HepG2 (cell line): ENCODE measurements around the gene SPHK2. TPM values are rescaled to one million over a fixed set of nuclear protein-coding genes. Genes with fewer than 3 reads are reported as not detected.

Source experiments
- ATAC-seq: fragments of 200-7000 bp; cut with Tn5 transposase; 3 replicates; pipeline ENCODE4 v1.9.1; 2020; ENCODE audit warnings: mild to moderate bottlenecking, moderate library complexity
- BruUV-seq: library from RNA; stranded (reverse); fragments of 400-500 nt; replicated peaks from 2 replicates; lab custom pipeline; 2021; lab: Mats Ljungman, UMichigan
- CTCF ChIA-PET: fragments of 300-600 bp; formaldehyde crosslinking; extraction: SDS; loops from one replicate; lab custom pipeline; 2021; ENCODE audit warnings: low total read pairs, inconsistent platforms, low intra/inter-chr PET ratio; lab: Yijun Ruan, JAX
- POLR2A ChIA-PET: fragments of 350-600 bp; sonication (Branson Sonifier 250); formaldehyde crosslinking; loops from one replicate; lab custom pipeline; 2020; ENCODE audit warnings: antibody characterized with exemption, inconsistent platforms; lab: Yijun Ruan, JAX
- DNase-seq: peaks from one replicate; pipeline ENCODE4 v3.0.0-alpha.2; 2015; ENCODE audit warnings: low spot score
- FAIRE-seq: peaks from 3 replicates; lab custom pipeline; 2011; peaks lifted over from hg19 to GRCh38; lab: Jason Lieb, UNC
- H2AFZ ChIP-seq: one replicate; pipeline ENCODE4 v1.6.1; 2011; ENCODE audit warnings: low read length, inconsistent platforms
- H3K27ac ChIP-seq: fragments of 300-600 bp; 3 replicates; pipeline ENCODE4 v1.8.0; 2011; ENCODE audit warnings: mixed run types, mild to moderate bottlenecking, mixed read lengths, low read length, inconsistent platforms; ENCODE audit not compliant: insufficient read depth; ENCODE audit errors: extremely low read length
- H3K27me3 ChIP-seq, 2 experiments: fragments of 200-600 bp in 1 of 2; 2 replicates in 1 of 2; 3 replicates in 1 of 2; pipeline versions ENCODE4 v1.6.0 to v1.8.0; 2011; ENCODE audit warnings: low read length in 2 of 2, mild to moderate bottlenecking in 2 of 2, moderate library complexity in 2 of 2, inconsistent platforms in 1 of 2; ENCODE audit not compliant: insufficient read depth in 2 of 2, control insufficient read depth in 1 of 2
- H3K36me3 ChIP-seq, 2 experiments: fragments of 200-600 bp in 1 of 2; replicated peaks in 1 of 2; 2 replicates in 1 of 2; 3 replicates in 1 of 2; pipeline versions ENCODE4 v1.5.1 to v1.8.0; 2011; ENCODE audit warnings: low read length in 2 of 2, inconsistent platforms in 1 of 2; ENCODE audit not compliant: insufficient read depth in 2 of 2, control insufficient read depth in 1 of 2
- H3K4me1 ChIP-seq: 2 replicates; pipeline ENCODE4 v1.5.1; 2012; ENCODE audit warnings: low read length, inconsistent platforms; ENCODE audit not compliant: insufficient read depth
- H3K4me2 ChIP-seq: 2 replicates; pipeline ENCODE4 v1.6.0; 2011; ENCODE audit warnings: low read depth, low read length, inconsistent platforms
- H3K4me3 ChIP-seq, 3 experiments: fragments of 200-600 bp in 1 of 3; sonication (generic), shearing (Covaris generic) in 1 of 3; replicated peaks in 1 of 3; 2 replicates each; pipeline ENCODE4 v1.5.1; 2011 to 2016; ENCODE audit warnings: low read length in 3 of 3, inconsistent platforms in 2 of 3, low read depth in 2 of 3, mild to moderate bottlenecking in 2 of 3, control low read depth in 1 of 3, mixed read lengths in 1 of 3; ENCODE audit not compliant: insufficient read depth in 1 of 3
- H3K79me2 ChIP-seq: one replicate; pipeline ENCODE4 v1.6.1; 2011; ENCODE audit warnings: low read length, inconsistent platforms; ENCODE audit not compliant: insufficient read depth
- H3K9ac ChIP-seq: 2 replicates; pipeline ENCODE4 v1.6.0; 2011; ENCODE audit warnings: mild to moderate bottlenecking, low read depth, low read length, inconsistent platforms; ENCODE audit not compliant: insufficient read depth
- H3K9me3 ChIP-seq: 2 replicates; pipeline ENCODE4 v1.5.1; 2012; ENCODE audit warnings: mild to moderate bottlenecking, low read length
- H4K20me1 ChIP-seq: 2 replicates; pipeline ENCODE4 v1.6.0; 2011; ENCODE audit warnings: inconsistent platforms, mild to moderate bottlenecking, low read length, moderate library complexity; ENCODE audit not compliant: insufficient read depth
- AGO2 ChIP-seq: fragments of 200-400 bp; formaldehyde crosslinking; optimal IDR thresholded peaks from 2 replicates; pipeline ENCODE3; 2017; ENCODE audit warnings: mild to moderate bottlenecking, low read depth, low read length, moderate library complexity
- HES4 ChIP-seq: sonication (generic); formaldehyde crosslinking; IDR thresholded peaks from 2 replicates; pipeline ENCODE4 v1.9.0; 2021; ENCODE audit warnings: mild to moderate bottlenecking, missing genetic modification reagents, borderline replicate concordance
- ZBTB3 ChIP-seq: sonication (generic); formaldehyde crosslinking; IDR thresholded peaks from 2 replicates; pipeline ENCODE4 v1.4.0; 2020; ENCODE audit warnings: low read depth, mild to moderate bottlenecking, moderate library complexity, missing genetic modification reagents, borderline replicate concordance
- ZFP90 ChIP-seq: sonication (generic); formaldehyde crosslinking; IDR thresholded peaks from 2 replicates; pipeline ENCODE4 v1.8.0; 2022; ENCODE audit warnings: missing genetic modification reagents, mild to moderate bottlenecking, inconsistent platforms, borderline replicate concordance
- ZNF30 ChIP-seq: sonication (generic); formaldehyde crosslinking; IDR thresholded peaks from 2 replicates; pipeline ENCODE4 v1.5.0; 2020; ENCODE audit warnings: mild to moderate bottlenecking, missing genetic modification reagents
- WGBS: methylation state at CpG from one replicate; pipeline ENCODE4 v1.1.6; 2017; ENCODE audit warnings: low lambda C conversion rate; 5-methylcytosine and 5-hydroxymethylcytosine counted together
- in situ Hi-C: cut with HindIII; loops from 2 replicates; pipeline ENCODE4 v1.10.0; 2017; ENCODE audit warnings: low pct_unique_long_range_greater_than_20kb; ENCODE audit not compliant: extremely low pct_ligation_motif_present
- intact Hi-C: fragments of 100-400 bp; cut with micrococcal nuclease; formaldehyde crosslinking; loops from one replicate; pipeline ENCODE4 v1.10.0; 2022; ENCODE audit not compliant: unreplicated experiment
- polyA plus RNA-seq, 8 experiments: library from polyadenylated mRNA; depleted of rRNA in 3 of 8; stranded (reverse) in 7 of 8; unstranded in 1 of 8; fragments of >200 nt; fragmentation: Illumina TruSeq in 4 of 8; extraction: Trizol in 4 of 8; gene quantifications; 2 replicates each; pipeline versions ENCODE4 v1.2.1 to v1.2.3, GENCODE V29; 2011 to 2016; ENCODE audit warnings: low read depth in 4 of 8, missing spikeins in 1 of 8, mixed read lengths in 1 of 8; ENCODE audit not compliant: insufficient read depth in 1 of 8
- total RNA-seq, 5 experiments: library from RNA; depleted of rRNA; stranded (reverse); fragments of >200 nt; fragmentation: Illumina TruSeq; extraction: Trizol; gene quantifications; 2 replicates each; pipeline ENCODE4 v1.2.3, GENCODE V29; 2016; ENCODE audit warnings: low read depth in 1 of 5
- TF ChIP-seq, protein P1 (sequence below): sonication (generic); formaldehyde crosslinking; conservative IDR thresholded peaks from 2 replicates; pipeline ENCODE4 v1.5.0; 2020; ENCODE audit warnings: missing genetic modification reagents
- TF ChIP-seq, protein P2 (sequence below): sonication (generic); formaldehyde crosslinking; IDR thresholded peaks from 2 replicates; pipeline ENCODE4 v1.4.0; 2020; ENCODE audit warnings: missing genetic modification reagents
- TF ChIP-seq, protein P3 (sequence below): sonication (generic); formaldehyde crosslinking; IDR thresholded peaks from 2 replicates; pipeline ENCODE4 v1.5.0; 2020; ENCODE audit warnings: missing genetic modification reagents
- TF ChIP-seq, protein P4 (sequence below): sonication (generic); formaldehyde crosslinking; IDR thresholded peaks from 2 replicates; pipeline ENCODE4 v1.9.0; 2022; ENCODE audit warnings: missing genetic modification reagents, mild to moderate bottlenecking, borderline replicate concordance

Gene SPHK2
- total and polyA plus RNA-seq, 2 of the 13 experiments (the other 11 are each of a cell fraction or from before 2014, with no cell fraction given) = 2.9 to 14.4 TPM

- TF ChIP-seq, protein P1, sequence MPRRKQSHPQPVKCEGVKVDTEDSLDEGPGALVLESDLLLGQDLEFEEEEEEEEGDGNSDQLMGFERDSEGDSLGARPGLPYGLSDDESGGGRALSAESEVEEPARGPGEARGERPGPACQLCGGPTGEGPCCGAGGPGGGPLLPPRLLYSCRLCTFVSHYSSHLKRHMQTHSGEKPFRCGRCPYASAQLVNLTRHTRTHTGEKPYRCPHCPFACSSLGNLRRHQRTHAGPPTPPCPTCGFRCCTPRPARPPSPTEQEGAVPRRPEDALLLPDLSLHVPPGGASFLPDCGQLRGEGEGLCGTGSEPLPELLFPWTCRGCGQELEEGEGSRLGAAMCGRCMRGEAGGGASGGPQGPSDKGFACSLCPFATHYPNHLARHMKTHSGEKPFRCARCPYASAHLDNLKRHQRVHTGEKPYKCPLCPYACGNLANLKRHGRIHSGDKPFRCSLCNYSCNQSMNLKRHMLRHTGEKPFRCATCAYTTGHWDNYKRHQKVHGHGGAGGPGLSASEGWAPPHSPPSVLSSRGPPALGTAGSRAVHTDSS (CRISPR knock-in tag) = no peak
- TF ChIP-seq, all 625 proteins: peak for 70
Observed at GRCh38 chr19:48627201-48627864, 8.0 kb downstream of the SPHK2 start (continued).

DNA sequence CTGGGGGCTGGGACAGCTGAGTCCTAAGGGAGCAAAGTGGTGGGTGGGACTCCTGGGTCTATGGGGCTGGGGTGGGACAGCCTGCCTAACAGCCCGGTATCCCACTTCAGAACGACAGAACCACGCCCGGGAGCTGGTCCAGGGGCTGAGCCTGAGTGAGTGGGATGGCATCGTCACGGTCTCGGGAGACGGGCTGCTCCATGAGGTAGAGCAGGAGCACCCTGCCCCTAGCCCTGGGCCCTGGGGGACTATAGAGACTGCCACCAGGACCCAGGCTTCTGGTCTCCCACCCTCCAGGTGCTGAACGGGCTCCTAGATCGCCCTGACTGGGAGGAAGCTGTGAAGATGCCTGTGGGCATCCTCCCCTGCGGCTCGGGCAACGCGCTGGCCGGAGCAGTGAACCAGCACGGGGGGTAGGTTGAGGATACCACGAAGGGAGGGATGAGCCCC is 8.6 kb downstream of the SPHK2 start:
- BruUV-seq = no TSS peak
- H3K9ac ChIP-seq = peak overlapping the region; percentile 26; the same call in 1 of the 2 replicates
- 92% methylated on average over 5 of the region's 17 CpGs for WGBS
- H3K27ac ChIP-seq = peak overlapping the region; percentile 69
- no peak overlapping the region for H2AFZ ChIP-seq
- TF ChIP-seq ZFP90 (0 out of 2 replicates have a peak, but pooled peaks have one; percentile 8), AGO2 (peak; percentile 36), ZBTB3 (CRISPR knock-in tag) (no peak), ZNF30 (CRISPR knock-in tag) (0 out of 2 replicates have a peak, but pooled peaks have one; percentile 1), HES4 (CRISPR knock-in tag) (no peak)
- TF ChIP-seq, protein P2, sequence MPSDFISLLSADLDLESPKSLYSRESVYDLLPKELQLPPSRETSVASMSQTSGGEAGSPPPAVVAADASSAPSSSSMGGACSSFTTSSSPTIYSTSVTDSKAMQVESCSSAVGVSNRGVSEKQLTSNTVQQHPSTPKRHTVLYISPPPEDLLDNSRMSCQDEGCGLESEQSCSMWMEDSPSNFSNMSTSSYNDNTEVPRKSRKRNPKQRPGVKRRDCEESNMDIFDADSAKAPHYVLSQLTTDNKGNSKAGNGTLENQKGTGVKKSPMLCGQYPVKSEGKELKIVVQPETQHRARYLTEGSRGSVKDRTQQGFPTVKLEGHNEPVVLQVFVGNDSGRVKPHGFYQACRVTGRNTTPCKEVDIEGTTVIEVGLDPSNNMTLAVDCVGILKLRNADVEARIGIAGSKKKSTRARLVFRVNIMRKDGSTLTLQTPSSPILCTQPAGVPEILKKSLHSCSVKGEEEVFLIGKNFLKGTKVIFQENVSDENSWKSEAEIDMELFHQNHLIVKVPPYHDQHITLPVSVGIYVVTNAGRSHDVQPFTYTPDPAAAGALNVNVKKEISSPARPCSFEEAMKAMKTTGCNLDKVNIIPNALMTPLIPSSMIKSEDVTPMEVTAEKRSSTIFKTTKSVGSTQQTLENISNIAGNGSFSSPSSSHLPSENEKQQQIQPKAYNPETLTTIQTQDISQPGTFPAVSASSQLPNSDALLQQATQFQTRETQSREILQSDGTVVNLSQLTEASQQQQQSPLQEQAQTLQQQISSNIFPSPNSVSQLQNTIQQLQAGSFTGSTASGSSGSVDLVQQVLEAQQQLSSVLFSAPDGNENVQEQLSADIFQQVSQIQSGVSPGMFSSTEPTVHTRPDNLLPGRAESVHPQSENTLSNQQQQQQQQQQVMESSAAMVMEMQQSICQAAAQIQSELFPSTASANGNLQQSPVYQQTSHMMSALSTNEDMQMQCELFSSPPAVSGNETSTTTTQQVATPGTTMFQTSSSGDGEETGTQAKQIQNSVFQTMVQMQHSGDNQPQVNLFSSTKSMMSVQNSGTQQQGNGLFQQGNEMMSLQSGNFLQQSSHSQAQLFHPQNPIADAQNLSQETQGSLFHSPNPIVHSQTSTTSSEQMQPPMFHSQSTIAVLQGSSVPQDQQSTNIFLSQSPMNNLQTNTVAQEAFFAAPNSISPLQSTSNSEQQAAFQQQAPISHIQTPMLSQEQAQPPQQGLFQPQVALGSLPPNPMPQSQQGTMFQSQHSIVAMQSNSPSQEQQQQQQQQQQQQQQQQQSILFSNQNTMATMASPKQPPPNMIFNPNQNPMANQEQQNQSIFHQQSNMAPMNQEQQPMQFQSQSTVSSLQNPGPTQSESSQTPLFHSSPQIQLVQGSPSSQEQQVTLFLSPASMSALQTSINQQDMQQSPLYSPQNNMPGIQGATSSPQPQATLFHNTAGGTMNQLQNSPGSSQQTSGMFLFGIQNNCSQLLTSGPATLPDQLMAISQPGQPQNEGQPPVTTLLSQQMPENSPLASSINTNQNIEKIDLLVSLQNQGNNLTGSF (CRISPR knock-in tag) = 0 out of 2 replicates have a peak, but pooled peaks have one; percentile 8
- TF ChIP-seq, protein P3, sequence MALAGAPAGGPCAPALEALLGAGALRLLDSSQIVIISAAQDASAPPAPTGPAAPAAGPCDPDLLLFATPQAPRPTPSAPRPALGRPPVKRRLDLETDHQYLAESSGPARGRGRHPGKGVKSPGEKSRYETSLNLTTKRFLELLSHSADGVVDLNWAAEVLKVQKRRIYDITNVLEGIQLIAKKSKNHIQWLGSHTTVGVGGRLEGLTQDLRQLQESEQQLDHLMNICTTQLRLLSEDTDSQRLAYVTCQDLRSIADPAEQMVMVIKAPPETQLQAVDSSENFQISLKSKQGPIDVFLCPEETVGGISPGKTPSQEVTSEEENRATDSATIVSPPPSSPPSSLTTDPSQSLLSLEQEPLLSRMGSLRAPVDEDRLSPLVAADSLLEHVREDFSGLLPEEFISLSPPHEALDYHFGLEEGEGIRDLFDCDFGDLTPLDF = 0 out of 2 replicates have a peak, but pooled peaks have one; percentile 4
- TF ChIP-seq, protein P4, sequence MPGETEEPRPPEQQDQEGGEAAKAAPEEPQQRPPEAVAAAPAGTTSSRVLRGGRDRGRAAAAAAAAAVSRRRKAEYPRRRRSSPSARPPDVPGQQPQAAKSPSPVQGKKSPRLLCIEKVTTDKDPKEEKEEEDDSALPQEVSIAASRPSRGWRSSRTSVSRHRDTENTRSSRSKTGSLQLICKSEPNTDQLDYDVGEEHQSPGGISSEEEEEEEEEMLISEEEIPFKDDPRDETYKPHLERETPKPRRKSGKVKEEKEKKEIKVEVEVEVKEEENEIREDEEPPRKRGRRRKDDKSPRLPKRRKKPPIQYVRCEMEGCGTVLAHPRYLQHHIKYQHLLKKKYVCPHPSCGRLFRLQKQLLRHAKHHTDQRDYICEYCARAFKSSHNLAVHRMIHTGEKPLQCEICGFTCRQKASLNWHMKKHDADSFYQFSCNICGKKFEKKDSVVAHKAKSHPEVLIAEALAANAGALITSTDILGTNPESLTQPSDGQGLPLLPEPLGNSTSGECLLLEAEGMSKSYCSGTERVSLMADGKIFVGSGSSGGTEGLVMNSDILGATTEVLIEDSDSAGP (CRISPR knock-in tag) = 0 out of 2 replicates have a peak, but pooled peaks have one; percentile 3
- in situ Hi-C loops = no loop called here
- H3K27me3 ChIP-seq = no peaks in the 10 kb centered on the region
- DNase-seq (no peak), FAIRE-seq (no peak), ATAC-seq (no peak)
- no peaks in the 10 kb centered on the region for H3K36me3 ChIP-seq
- no peak overlapping the region for H3K4me3 ChIP-seq
- no peak overlapping the region for H3K4me2 ChIP-seq
- H3K9me3 ChIP-seq = no peaks in the 10 kb centered on the region
- H4K20me1 ChIP-seq = no peaks in the 10 kb centered on the region
- intact Hi-C loops = no loop called here
- ChIA-PET CTCF (no interaction called here), POLR2A (interaction anchor here (1.8 kb wide), 1 partner anchor 9 kb away, joined by 20 read pairs; the partner anchor contains the start of genes RPL18 and SPHK2)
- H3K4me1 ChIP-seq = peaks cover 57% of the 10 kb centered on the region
- no peaks in the 10 kb centered on the region for H3K79me2 ChIP-seq
